ENCODE data around the gene UQCRC1.

GRCh38 chr3:48569808-48570450 is 39.5 kb downstream of the UQCRC1 start:
- TF ChIP-seq, protein P1, sequence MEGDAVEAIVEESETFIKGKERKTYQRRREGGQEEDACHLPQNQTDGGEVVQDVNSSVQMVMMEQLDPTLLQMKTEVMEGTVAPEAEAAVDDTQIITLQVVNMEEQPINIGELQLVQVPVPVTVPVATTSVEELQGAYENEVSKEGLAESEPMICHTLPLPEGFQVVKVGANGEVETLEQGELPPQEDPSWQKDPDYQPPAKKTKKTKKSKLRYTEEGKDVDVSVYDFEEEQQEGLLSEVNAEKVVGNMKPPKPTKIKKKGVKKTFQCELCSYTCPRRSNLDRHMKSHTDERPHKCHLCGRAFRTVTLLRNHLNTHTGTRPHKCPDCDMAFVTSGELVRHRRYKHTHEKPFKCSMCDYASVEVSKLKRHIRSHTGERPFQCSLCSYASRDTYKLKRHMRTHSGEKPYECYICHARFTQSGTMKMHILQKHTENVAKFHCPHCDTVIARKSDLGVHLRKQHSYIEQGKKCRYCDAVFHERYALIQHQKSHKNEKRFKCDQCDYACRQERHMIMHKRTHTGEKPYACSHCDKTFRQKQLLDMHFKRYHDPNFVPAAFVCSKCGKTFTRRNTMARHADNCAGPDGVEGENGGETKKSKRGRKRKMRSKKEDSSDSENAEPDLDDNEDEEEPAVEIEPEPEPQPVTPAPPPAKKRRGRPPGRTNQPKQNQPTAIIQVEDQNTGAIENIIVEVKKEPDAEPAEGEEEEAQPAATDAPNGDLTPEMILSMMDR (conservative IDR thresholded peaks at IDR 0.05; ENCODE audit: low read depth, low read length): no peak
- no peak for TF ChIP-seq EZH2 (IDR thresholded peaks at IDR 0.05; ENCODE audit: low read length, unreplicated experiment)
